Renal pelvis (tissue), 3 donors: ENCODE results near the gene WDR46. TPM values are rescaled to one million over a fixed set of nuclear protein-coding genes. Genes with fewer than 3 reads are reported as not detected.

Experiments
- polyA plus RNA-seq, 3 donors: library from polyadenylated mRNA; unstranded; fragments of 120-200 nt; gene quantifications; one replicate each; pipeline ENCODE4 v1.2.1, GENCODE V29; 2013; ENCODE audit not compliant: insufficient read length in 3 of 3

WDR46 gene
- polyA plus RNA-seq, 3 donors = 70.0 to 73.9 (median 70.6) TPM

Other genes with a start within 250 kb of the WDR46 start
- gene HLA-DPA1, start 215.6 kb downstream of the WDR46 start, polyA plus RNA-seq = 10 to 100 TPM in 2 of 3 donors, 1 to 10 TPM in 1; 9.8 to 22.0 (median 21.3) TPM
- 10 to 100 TPM; 13.0 to 21.6 (median 19.9) TPM for gene HLA-DPB1, start 213.2 kb downstream of the WDR46 start, polyA plus RNA-seq
- 1 to 10 TPM; 4.8 to 7.7 (median 5.8) TPM for gene COL11A2, start 96.8 kb downstream of the WDR46 start, polyA plus RNA-seq
- gene RXRB, start 88.6 kb downstream of the WDR46 start, polyA plus RNA-seq = 10 to 100 TPM; 58.1 to 67.5 (median 61.9) TPM
- 100 to 1,000 TPM; 104 to 127 (median 121) TPM for gene SLC39A7, start 88.4 kb downstream of the WDR46 start, polyA plus RNA-seq
- gene HSD17B8, start 84.6 kb downstream of the WDR46 start, polyA plus RNA-seq = 10 to 100 TPM; 28.0 to 31.6 (median 31.2) TPM
- 10 to 100 TPM; 61.9 to 65.3 (median 61.9) TPM for gene RING1, start 80.7 kb downstream of the WDR46 start, polyA plus RNA-seq
- gene VPS52, start 17.4 kb downstream of the WDR46 start, polyA plus RNA-seq = 10 to 100 TPM; 71.3 to 95.2 (median 91.5) TPM
- 1,000 to 10,000 TPM; 3,032 to 3,633 (median 3,084) TPM for gene RPS18, start 17.2 kb downstream of the WDR46 start, polyA plus RNA-seq
- gene B3GALT4, start 12.1 kb downstream of the WDR46 start, polyA plus RNA-seq = 1 to 10 TPM; 5.2 to 5.9 (median 5.3) TPM
- 10 to 100 TPM; 74.9 to 83.0 (median 75.8) TPM for gene PFDN6, start 362 bp upstream of the WDR46 start, polyA plus RNA-seq
- gene RGL2, start 9.7 kb upstream of the WDR46 start, polyA plus RNA-seq = 100 to 1,000 TPM; 121 to 133 (median 130) TPM
- 10 to 100 TPM; 34.8 to 50.6 (median 50.2) TPM for gene TAPBP, start 24.8 kb upstream of the WDR46 start, polyA plus RNA-seq
- gene ZBTB22, start 28.5 kb upstream of the WDR46 start, polyA plus RNA-seq = 10 to 100 TPM; 26.1 to 27.5 (median 26.2) TPM
- gene DAXX, start 33.7 kb upstream of the WDR46 start, polyA plus RNA-seq = 10 to 100 TPM; 57.2 to 64.0 (median 58.2) TPM
- 10 to 100 TPM; 42.2 to 54.6 (median 43.3) TPM for gene KIFC1, start 102.6 kb upstream of the WDR46 start, polyA plus RNA-seq
- gene PHF1, start 121.8 kb upstream of the WDR46 start, polyA plus RNA-seq = 10 to 100 TPM; 68.7 to 82.5 (median 74.8) TPM
- 100 to 1,000 TPM; 225 to 264 (median 238) TPM for gene CUTA, start 128.9 kb upstream of the WDR46 start, polyA plus RNA-seq
- gene SYNGAP1, start 130.8 kb upstream of the WDR46 start, polyA plus RNA-seq = 10 to 100 TPM; 31.5 to 40.8 (median 37.8) TPM
- gene ZBTB9, start 165.3 kb upstream of the WDR46 start, polyA plus RNA-seq = 10 to 100 TPM; 13.7 to 16.4 (median 14.9) TPM